GM12891 (cell line): ENCODE results near the gene LRMDA.

Experiments used
- PAX5 ChIP-seq: IDR thresholded peaks from 2 replicates; pipeline ENCODE4 v1.6.1; 2011; ENCODE audit warnings: low read length, moderate library complexity, mild to moderate bottlenecking; ENCODE audit not compliant: insufficient read depth, severe bottlenecking
- POLR2A ChIP-seq: IDR thresholded peaks from 2 replicates; pipeline ENCODE4 v1.6.1; 2011; ENCODE audit warnings: low read depth, low read length, control low read depth
- POLR2AphosphoS5 ChIP-seq: IDR thresholded peaks from 2 replicates; pipeline ENCODE4 v1.6.1; 2011; ENCODE audit warnings: low read depth, low read length, control low read depth
- POU2F2 ChIP-seq: IDR thresholded peaks from 2 replicates; pipeline ENCODE4 v1.6.1; 2011; ENCODE audit warnings: low read depth, mild to moderate bottlenecking, control low read depth, low read length, moderate library complexity
- SPI1 ChIP-seq: IDR thresholded peaks from 2 replicates; pipeline ENCODE4 v1.6.1; 2011; ENCODE audit warnings: low read depth, low read length, control low read depth
- TAF1 ChIP-seq: IDR thresholded peaks from 2 replicates; pipeline ENCODE4 v1.6.1; 2011; ENCODE audit warnings: low read depth, low read length, control low read depth

- TF ChIP-seq POLR2A (no peak), SPI1 (no peak), POLR2AphosphoS5 (no peak), POU2F2 (no peak), TAF1 (no peak), PAX5 (no peak)
Measured at GRCh38 chr10:75935240-75935639, 503.8 kb downstream of the LRMDA start.
